Left lung (tissue), 10 donors: ENCODE results near the gene HDAC4. TPM values are rescaled to one million over a fixed set of nuclear protein-coding genes. Genes with fewer than 3 reads are reported as not detected.

Experiments
- ATAC-seq: fragments of 200-7000 bp; cut with Tn5 transposase; one replicate; pipeline ENCODE4 v1.9.1; 2020; ENCODE audit warnings: moderate library complexity
- DNase-seq, 4 donors: peaks; one replicate each; pipeline ENCODE4 v3.0.0-alpha.2; 2013 to 2020
- H3K27ac ChIP-seq, 2 donors: fragments of 200-600 bp; sonication (generic) in 1 of 2; one replicate each; pipeline versions ENCODE4 v1.5.0 to v1.8.0; 2020 to 2021
- H3K27me3 ChIP-seq, 2 donors: fragments of 200-600 bp; sonication (generic) in 1 of 2; one replicate each; pipeline versions ENCODE4 v1.5.0 to v1.8.0; 2020 to 2021
- H3K36me3 ChIP-seq, 2 donors: fragments of 200-600 bp; sonication (generic) in 1 of 2; one replicate each; pipeline versions ENCODE4 v1.5.0 to v1.8.0; 2020 to 2021
- H3K4me1 ChIP-seq, 2 donors: fragments of 200-600 bp; one replicate each; pipeline ENCODE4 v1.8.0; 2021
- H3K4me3 ChIP-seq, 2 donors: fragments of 200-600 bp; sonication (generic) in 1 of 2; one replicate each; pipeline versions ENCODE4 v1.5.0 to v1.8.0; 2020 to 2021; ENCODE audit warnings: mild to moderate bottlenecking in 1 of 2
- H3K9me3 ChIP-seq, 2 donors: fragments of 200-600 bp; sonication (generic) in 1 of 2; one replicate each; pipeline versions ENCODE4 v1.5.0 to v1.8.0; 2020 to 2021
- intact Hi-C, 2 donors: fragments of 100-400 bp; cut with DNase I; formaldehyde crosslinking; loops; one replicate each; pipeline versions ENCODE4 v1.11.2 to v1.14.2; 2022
- polyA plus RNA-seq, 6 donors: library from polyadenylated mRNA; unstranded; fragments of 120-200 nt; gene quantifications; one replicate each; pipeline ENCODE4 v1.2.1, GENCODE V29; 2013; ENCODE audit not compliant: insufficient read length in 6 of 6
- total RNA-seq, 2 donors: library from RNA; stranded (reverse); fragmentation: NEBNext Ultra II Directional; extraction: Animal tissue kit (Norgen Biotek cat#: 25700); gene quantifications; one replicate each; pipeline ENCODE4 v1.2.1, GENCODE V29; 2021
- TF ChIP-seq, protein P1 (sequence below), 2 donors: fragments of 200-600 bp; sonication (generic) in 1 of 2; IDR thresholded peaks; one replicate each; pipeline versions ENCODE4 v1.5.0 to v1.8.0; 2021; ENCODE audit warnings: antibody characterized with exemption in 2 of 2
- donor health status: DM: no; HTN: yes; CAD: no.
- donor health status: DM: no; HTN: no; CAD: no.

The HDAC4 gene
- total and polyA plus RNA-seq, 8 donors: 9.9 to 36.8 (median 12.8) TPM

DNA sequence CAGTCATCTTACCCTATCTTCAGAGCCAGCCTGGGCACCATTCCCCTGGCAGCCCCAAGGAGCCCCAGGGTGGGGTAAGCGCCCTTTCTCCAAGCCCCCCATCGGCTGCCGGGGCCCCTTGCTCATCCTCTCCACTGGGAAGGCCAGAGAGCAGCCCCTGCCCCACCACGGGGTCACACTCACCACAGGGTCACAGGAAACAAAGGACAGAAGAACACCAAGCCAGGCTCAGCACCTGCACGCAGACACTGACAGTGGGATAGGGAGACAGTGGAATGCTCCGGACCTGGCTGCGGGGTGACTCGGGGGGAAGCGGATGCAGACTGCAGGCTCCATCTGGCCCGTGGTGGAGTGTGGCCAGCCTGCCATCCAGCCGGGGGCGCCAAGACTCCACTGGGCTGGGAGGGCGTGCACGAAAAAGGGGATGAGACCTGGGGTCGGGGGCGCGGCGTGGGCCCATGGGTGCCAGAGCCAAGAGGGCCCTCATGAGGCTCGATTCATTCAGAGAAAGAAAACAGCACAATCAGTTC, 21.1 kb downstream of the HDAC4 start:
- TF ChIP-seq, protein P1, sequence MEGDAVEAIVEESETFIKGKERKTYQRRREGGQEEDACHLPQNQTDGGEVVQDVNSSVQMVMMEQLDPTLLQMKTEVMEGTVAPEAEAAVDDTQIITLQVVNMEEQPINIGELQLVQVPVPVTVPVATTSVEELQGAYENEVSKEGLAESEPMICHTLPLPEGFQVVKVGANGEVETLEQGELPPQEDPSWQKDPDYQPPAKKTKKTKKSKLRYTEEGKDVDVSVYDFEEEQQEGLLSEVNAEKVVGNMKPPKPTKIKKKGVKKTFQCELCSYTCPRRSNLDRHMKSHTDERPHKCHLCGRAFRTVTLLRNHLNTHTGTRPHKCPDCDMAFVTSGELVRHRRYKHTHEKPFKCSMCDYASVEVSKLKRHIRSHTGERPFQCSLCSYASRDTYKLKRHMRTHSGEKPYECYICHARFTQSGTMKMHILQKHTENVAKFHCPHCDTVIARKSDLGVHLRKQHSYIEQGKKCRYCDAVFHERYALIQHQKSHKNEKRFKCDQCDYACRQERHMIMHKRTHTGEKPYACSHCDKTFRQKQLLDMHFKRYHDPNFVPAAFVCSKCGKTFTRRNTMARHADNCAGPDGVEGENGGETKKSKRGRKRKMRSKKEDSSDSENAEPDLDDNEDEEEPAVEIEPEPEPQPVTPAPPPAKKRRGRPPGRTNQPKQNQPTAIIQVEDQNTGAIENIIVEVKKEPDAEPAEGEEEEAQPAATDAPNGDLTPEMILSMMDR (IDR thresholded peaks at IDR 0.05): no peak
- no peak for ATAC-seq
- Histone ChIP-seq H3K4me1 (peaks cover 0 to 24% of the 10 kb centered on the region in 2 donors), H3K27me3 (no peaks in the 10 kb centered on the region), H3K9me3 (no peaks in the 10 kb centered on the region), H3K36me3 (peaks cover 0 to 23% of the 10 kb centered on the region in 2 donors), H3K27ac (no peak overlapping the region), H3K4me3 (no peak overlapping the region)
- intact Hi-C loops: no loop called here
- peak in 1 of 4 donors; percentile 81 for DNase-seq

DNA sequence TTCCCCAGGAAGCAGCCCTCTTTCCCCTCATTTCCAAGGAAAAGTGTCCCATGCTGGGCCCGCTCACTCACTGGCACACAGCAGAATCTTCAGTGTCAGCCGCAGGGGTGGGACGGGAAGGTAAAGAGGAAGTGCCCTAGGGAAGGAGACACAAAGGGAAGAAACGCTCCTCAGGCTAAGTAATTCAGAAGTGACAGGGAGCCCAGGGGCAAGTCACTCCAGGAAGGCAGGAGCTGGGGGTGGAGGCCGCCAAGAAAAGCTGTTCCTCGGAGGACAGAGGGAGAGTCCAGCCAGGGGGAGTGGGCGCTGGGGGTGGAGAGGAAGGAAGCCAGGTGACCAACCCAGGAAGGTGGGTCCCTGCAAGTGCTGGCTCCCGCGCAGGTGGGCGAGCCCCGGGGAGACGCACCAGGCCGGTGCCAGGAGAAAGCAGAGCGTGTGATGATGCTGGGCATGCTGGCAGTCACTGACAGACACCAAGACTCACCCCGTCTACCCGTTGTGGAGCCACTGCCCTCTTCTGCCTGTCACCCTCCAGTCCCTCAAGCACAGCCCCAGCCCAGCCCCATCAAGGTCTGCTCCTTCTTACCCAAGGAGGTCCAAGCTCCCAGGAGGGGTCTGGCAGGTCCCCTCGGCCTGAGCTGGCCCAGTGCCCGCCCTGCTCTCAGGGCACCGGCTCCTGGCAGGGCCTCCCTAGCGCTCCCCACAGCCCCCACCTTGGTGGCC, 21.7 kb downstream of the HDAC4 start:
- Histone ChIP-seq H3K27ac (no peak overlapping the region), H3K4me1 (peaks cover 0 to 24% of the 10 kb centered on the region in 2 donors), H3K36me3 (peaks cover 0 to 24% of the 10 kb centered on the region in 2 donors), H3K9me3 (no peaks in the 10 kb centered on the region), H3K27me3 (no peaks in the 10 kb centered on the region), H3K4me3 (no peak overlapping the region)
- DNase-seq (peak in 1 of 4 donors; percentile 64), ATAC-seq (no peak)
- TF ChIP-seq, protein P1 (IDR thresholded peaks at IDR 0.05): no peak
- intact Hi-C loops: no loop called here

DNA sequence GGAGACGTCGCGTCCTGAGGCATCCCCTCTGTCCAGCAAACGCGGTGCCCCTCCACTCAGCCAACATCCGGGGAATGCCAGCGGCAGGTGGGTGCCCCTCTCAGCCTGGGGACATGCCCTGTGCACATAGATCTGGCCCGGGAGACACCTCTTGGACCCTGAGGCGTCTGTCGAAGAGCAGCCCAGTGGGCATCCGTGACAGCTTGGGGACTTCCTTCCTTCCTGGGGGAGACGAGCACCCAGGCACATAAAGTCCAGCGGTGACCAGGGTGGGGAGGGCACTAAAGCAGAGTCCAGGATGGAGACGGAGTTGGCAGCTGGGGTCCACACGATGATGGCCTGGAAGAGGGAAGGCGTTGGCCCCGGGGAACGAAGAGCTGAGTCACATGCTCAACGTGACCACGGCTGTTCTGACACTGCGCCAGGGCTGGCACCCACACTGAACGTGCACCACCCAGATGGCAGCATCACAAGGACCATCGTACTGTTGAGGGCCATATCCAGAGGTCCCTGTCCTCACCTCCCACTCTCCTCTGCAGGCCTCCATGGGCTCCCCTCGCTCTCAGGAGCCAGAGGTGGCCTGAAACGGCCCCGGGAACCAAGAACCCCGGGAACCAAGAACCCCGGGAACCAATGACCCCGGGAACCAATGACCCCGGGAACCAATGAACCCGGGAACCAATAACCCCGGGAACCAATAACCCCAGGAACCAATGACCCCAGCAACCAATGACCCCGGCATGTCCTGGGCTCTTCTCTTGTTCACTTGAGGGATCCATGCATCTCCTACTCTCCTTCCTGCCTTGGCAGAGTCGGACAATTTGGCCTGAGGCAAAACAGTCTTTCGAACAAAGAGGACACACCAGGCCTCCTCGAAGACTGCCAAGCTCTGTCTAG, 22.6 kb downstream of the HDAC4 start:
- TF ChIP-seq, protein P1 (IDR thresholded peaks at IDR 0.05): no peak
- no peak overlapping the region for H3K4me3 ChIP-seq
- H3K4me1 ChIP-seq: peaks cover 0 to 24% of the 10 kb centered on the region in 2 donors
- intact Hi-C loops: no loop called here
- no peaks in the 10 kb centered on the region for H3K27me3 ChIP-seq
- DNase-seq: peak in 1 of 4 donors; percentile 54
- H3K9me3 ChIP-seq: no peaks in the 10 kb centered on the region
- H3K27ac ChIP-seq: no peak overlapping the region
- H3K36me3 ChIP-seq: peaks cover 0 to 30% of the 10 kb centered on the region in 2 donors
- ATAC-seq: no peak

DNA sequence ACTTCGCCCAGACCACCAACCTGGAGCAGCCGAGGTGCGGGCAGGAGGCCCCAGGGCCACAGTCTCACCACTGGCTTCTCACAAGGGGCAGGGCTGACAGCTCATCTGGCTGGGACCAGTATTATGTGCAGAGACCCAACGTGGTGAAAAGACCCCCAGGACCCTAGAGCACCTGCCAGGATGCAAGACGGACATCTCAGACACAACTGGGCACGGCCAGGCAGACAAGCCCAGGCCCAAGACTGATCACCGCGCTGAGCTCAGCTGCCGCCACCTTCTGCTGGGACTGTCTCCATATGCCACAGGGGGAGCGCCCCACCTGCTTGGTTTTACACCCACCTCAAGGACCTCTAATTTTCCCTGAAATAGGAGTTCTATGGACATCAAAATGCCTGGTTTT, 23.2 kb downstream of the HDAC4 start:
- DNase-seq: peak in 1 of 4 donors; percentile 41
- H3K27me3 ChIP-seq: no peaks in the 10 kb centered on the region
- no peak for ATAC-seq
- peaks cover 0 to 31% of the 10 kb centered on the region in 2 donors for H3K36me3 ChIP-seq
- intact Hi-C loops: no loop called here
- H3K4me3 ChIP-seq: no peak overlapping the region
- no peaks in the 10 kb centered on the region for H3K9me3 ChIP-seq
- TF ChIP-seq, protein P1 (IDR thresholded peaks at IDR 0.05): no peak
- peaks cover 0 to 24% of the 10 kb centered on the region in 2 donors for H3K4me1 ChIP-seq
- no peak overlapping the region for H3K27ac ChIP-seq
